K562 (cell line): ENCODE results near the gene ANKRD13B. TPM values are rescaled to one million over a fixed set of nuclear protein-coding genes. Genes with fewer than 3 reads are reported as not detected.

ENCODE experiments used
- BRD9 ChIP-seq: fragments of 450-650 bp; IDR thresholded peaks from 2 replicates; pipeline ENCODE4 v1.6.1; 2018; ENCODE audit warnings: low read depth; ENCODE audit not compliant: partially characterized antibody
- CXXC5 ChIP-seq: fragments of 250-450 bp; sonication (Bioruptor Pico); IDR thresholded peaks from 2 replicates; pipeline ENCODE4 v1.8.0; 2022; ENCODE audit warnings: inconsistent platforms, mild to moderate bottlenecking, moderate library complexity
- E2F6 ChIP-seq, 2 experiments: IDR thresholded peaks; 2 replicates each; pipeline ENCODE4 v1.6.1; 2011; ENCODE audit warnings: borderline replicate concordance in 1 of 2, control low read depth in 1 of 2, low read depth in 1 of 2, low read length in 1 of 2, mild to moderate bottlenecking in 1 of 2, mixed read lengths in 1 of 2, moderate library complexity in 1 of 2; ENCODE audit not compliant: insufficient read depth in 1 of 2, insufficient read length in 1 of 2, poor library complexity in 1 of 2, severe bottlenecking in 1 of 2; ENCODE audit errors: extremely low read depth in 1 of 2
- EGR1 ChIP-seq: fragments of 450-650 bp; conservative IDR thresholded peaks from 2 replicates; pipeline ENCODE4 v1.6.1; 2017; ENCODE audit warnings: mild to moderate bottlenecking
- ELF1 ChIP-seq: fragments of 200-800 bp; sonication (Bioruptor generic); IDR thresholded peaks from 2 replicates; pipeline ENCODE4 v1.6.1; 2016; ENCODE audit warnings: missing genetic modification characterization, missing compliant biosample characterization
- ESRRA ChIP-seq: fragments of 450-650 bp; IDR thresholded peaks from 2 replicates; pipeline ENCODE4 v1.6.1; 2014; ENCODE audit warnings: low read depth, mild to moderate bottlenecking, moderate library complexity, borderline replicate concordance
- EZH2 ChIP-seq: IDR thresholded peaks from 2 replicates; pipeline ENCODE4 v1.6.1; 2012; ENCODE audit warnings: low read depth, mild to moderate bottlenecking, inconsistent platforms, low read length, borderline replicate concordance
- MTA1 ChIP-seq: fragments of 450-650 bp; IDR thresholded peaks from 2 replicates; pipeline ENCODE4 v1.6.1; 2017; ENCODE audit warnings: borderline replicate concordance
- MXD1 ChIP-seq: fragments of 250-450 bp; sonication (Bioruptor Pico); IDR thresholded peaks from 2 replicates; pipeline ENCODE4 v1.8.0; 2021; ENCODE audit warnings: borderline replicate concordance, mild to moderate bottlenecking, moderate library complexity; ENCODE audit not compliant: poor library complexity, severe bottlenecking
- PHF8 ChIP-seq: fragments of 200-600 bp; sonication (generic); IDR thresholded peaks from 2 replicates; pipeline ENCODE4 v1.6.1; 2012; ENCODE audit warnings: mixed run types, mild to moderate bottlenecking, inconsistent platforms, low read length, moderate library complexity, borderline replicate concordance
- POLR2G ChIP-seq: fragments of 200-400 bp; formaldehyde crosslinking; IDR thresholded peaks from 2 replicates; pipeline ENCODE4 v1.6.1; 2017; ENCODE audit warnings: low read depth, mild to moderate bottlenecking, antibody characterized with exemption, low read length, moderate library complexity
- RB1 ChIP-seq: fragments of 450-650 bp; IDR thresholded peaks from 2 replicates; pipeline ENCODE4 v1.6.1; 2017; ENCODE audit warnings: low read depth, mild to moderate bottlenecking
- RBFOX2 ChIP-seq: fragments of 200-400 bp; formaldehyde crosslinking; IDR thresholded peaks from 2 replicates; pipeline ENCODE4 v1.6.1; 2017; ENCODE audit warnings: low read depth, mild to moderate bottlenecking, low read length, moderate library complexity
- SIN3A ChIP-seq, 2 experiments: fragments of 150-350 bp in 1 of 2; IDR thresholded peaks; 2 replicates each; pipeline ENCODE4 v1.6.1; 2011 to 2016; ENCODE audit warnings: borderline replicate concordance in 2 of 2, low read depth in 2 of 2, low read length in 2 of 2, mild to moderate bottlenecking in 2 of 2, moderate library complexity in 2 of 2; ENCODE audit not compliant: control insufficient read depth in 1 of 2
- TEAD1 ChIP-seq, 2 experiments: fragments of 450-650 bp in 1 of 2; sonication (generic) in 1 of 2; formaldehyde crosslinking; IDR thresholded peaks; 2 replicates each; pipeline versions ENCODE4 v1.4.0 to v1.8.0; 2020 to 2022; ENCODE audit warnings: mild to moderate bottlenecking in 2 of 2, missing genetic modification reagents in 1 of 2
- polyA plus RNA-seq, 8 experiments: library from polyadenylated mRNA; depleted of rRNA in 4 of 8; stranded (reverse) in 5 of 8; unstranded in 3 of 8; fragments of >200 nt; fragmentation: Nextera tagmentation in 2 of 8; fragmentation: Illumina TruSeq in 1 of 8; extraction: Ambion mirVana in 2 of 8; extraction: Trizol in 1 of 8; gene quantifications; 2 replicates each; pipeline versions ENCODE4 v1.2.1 to v1.2.3, GENCODE V29; 2011 to 2014; ENCODE audit warnings: inconsistent platforms in 1 of 8, missing spikeins in 1 of 8
- total RNA-seq, 7 experiments: library from RNA; depleted of rRNA in 6 of 7; stranded (reverse); fragments of >200 nt in 6 of 7; fragmentation: Illumina TruSeq in 2 of 7; extraction: Trizol in 2 of 7; gene quantifications; 2 replicates each; pipeline versions ENCODE4 v1.2.1 to v1.2.3, GENCODE V29; 2011 to 2021; ENCODE audit warnings: low replicate concordance in 1 of 7
- TF ChIP-seq, protein P1 (sequence below): sonication (generic); formaldehyde crosslinking; IDR thresholded peaks from 2 replicates; pipeline ENCODE4 v1.8.0; 2022; ENCODE audit warnings: mild to moderate bottlenecking, missing genetic modification reagents

The ANKRD13B gene
- total and polyA plus RNA-seq, 9 of the 15 experiments (the other 6 are each of a cell fraction or from before 2014, with no cell fraction given): 0.15 to 28.1 (median 4.6) TPM

DNA sequence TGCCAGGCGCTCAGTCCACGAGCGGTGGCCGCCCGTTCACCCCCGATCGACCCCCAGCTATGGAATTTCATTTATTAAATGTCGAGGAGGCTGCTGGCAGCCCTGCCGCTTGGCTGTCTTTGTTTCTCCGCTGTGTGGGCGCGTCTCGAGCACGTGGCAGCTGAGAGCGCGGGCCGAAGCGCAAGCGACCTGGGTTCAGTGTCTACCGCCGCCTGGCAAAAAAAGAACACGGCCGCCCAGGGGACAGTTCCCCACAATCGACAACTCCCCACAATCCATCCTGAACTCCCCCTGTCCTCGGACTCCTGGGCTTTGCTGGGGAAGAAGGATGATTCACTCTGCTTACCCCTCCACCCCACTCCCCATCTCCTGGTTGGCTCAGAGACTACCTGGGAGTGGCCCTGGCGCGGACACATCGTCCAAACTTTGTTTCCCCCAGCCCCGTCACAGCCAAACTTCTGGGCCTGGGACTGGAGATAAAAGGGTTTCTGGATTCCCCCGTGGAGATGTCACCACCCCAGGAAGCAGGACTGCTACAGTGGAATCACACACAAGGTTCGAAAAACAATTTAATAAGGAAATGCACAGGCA is 1.7 kb upstream of the ANKRD13B start (continued):
- peak; percentile 57 for TF ChIP-seq CXXC5 (CRISPR knock-in tag)
- TF ChIP-seq ELF1 (tag): peak; percentile 24; the same call in 1 of the 2 replicates
- TF ChIP-seq RB1: no peak
- TF ChIP-seq EZH2: no peak
- TF ChIP-seq RBFOX2: peak; percentile 44; the same call in 1 of the 2 replicates
- TF ChIP-seq SIN3A (IDR thresholded peaks at IDR 0.05; ENCODE audit: borderline replicate concordance in 2 of 2, control insufficient read depth in 1 of 2, low read depth in 2 of 2, low read length in 2 of 2): peak in 1 of 2 experiments; percentile 8; a peak in 1 of 4 replicates
- TF ChIP-seq, protein P1, sequence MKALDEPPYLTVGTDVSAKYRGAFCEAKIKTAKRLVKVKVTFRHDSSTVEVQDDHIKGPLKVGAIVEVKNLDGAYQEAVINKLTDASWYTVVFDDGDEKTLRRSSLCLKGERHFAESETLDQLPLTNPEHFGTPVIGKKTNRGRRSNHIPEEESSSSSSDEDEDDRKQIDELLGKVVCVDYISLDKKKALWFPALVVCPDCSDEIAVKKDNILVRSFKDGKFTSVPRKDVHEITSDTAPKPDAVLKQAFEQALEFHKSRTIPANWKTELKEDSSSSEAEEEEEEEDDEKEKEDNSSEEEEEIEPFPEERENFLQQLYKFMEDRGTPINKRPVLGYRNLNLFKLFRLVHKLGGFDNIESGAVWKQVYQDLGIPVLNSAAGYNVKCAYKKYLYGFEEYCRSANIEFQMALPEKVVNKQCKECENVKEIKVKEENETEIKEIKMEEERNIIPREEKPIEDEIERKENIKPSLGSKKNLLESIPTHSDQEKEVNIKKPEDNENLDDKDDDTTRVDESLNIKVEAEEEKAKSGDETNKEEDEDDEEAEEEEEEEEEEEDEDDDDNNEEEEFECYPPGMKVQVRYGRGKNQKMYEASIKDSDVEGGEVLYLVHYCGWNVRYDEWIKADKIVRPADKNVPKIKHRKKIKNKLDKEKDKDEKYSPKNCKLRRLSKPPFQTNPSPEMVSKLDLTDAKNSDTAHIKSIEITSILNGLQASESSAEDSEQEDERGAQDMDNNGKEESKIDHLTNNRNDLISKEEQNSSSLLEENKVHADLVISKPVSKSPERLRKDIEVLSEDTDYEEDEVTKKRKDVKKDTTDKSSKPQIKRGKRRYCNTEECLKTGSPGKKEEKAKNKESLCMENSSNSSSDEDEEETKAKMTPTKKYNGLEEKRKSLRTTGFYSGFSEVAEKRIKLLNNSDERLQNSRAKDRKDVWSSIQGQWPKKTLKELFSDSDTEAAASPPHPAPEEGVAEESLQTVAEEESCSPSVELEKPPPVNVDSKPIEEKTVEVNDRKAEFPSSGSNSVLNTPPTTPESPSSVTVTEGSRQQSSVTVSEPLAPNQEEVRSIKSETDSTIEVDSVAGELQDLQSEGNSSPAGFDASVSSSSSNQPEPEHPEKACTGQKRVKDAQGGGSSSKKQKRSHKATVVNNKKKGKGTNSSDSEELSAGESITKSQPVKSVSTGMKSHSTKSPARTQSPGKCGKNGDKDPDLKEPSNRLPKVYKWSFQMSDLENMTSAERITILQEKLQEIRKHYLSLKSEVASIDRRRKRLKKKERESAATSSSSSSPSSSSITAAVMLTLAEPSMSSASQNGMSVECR (CRISPR knock-in tag): peak; percentile 79; the same call in 1 of the 2 replicates
- 0 out of 2 replicates have a peak, but pooled peaks have one; percentile 6 for TF ChIP-seq ESRRA
- TF ChIP-seq MXD1 (CRISPR knock-in tag): peak; percentile 30
- peak; percentile 72 for TF ChIP-seq BRD9
- 0 out of 2 replicates have a peak, but pooled peaks have one; percentile 30 for TF ChIP-seq EGR1
- peak; percentile 40 for TF ChIP-seq POLR2G
- TF ChIP-seq E2F6 (IDR thresholded peaks at IDR 0.05; ENCODE audit: borderline replicate concordance in 1 of 2, extremely low read depth in 1 of 2, insufficient read depth in 1 of 2, insufficient read length in 1 of 2, low read depth in 1 of 2, low read length in 1 of 2, poor library complexity in 1 of 2, severe bottlenecking in 1 of 2): peak; percentile 85 to 92
- TF ChIP-seq MTA1: peak; percentile 29; the same call in 1 of the 2 replicates
- 0 out of 2 replicates have a peak, but pooled peaks have one; percentile 15 for TF ChIP-seq PHF8
- TF ChIP-seq TEAD1 (CRISPR knock-in tag; IDR thresholded peaks at IDR 0.05): 0 out of 4 replicates have a peak, but pooled peaks of 1 of the 2 experiments have one; percentile 49
